GM21825 (cell line): Measurements from ENCODE around the gene DNAL1.
"Not testable (repeated sequence)": the region's sequence is repeated elsewhere in the genome, so short reads cannot be mapped to it uniquely, and the experiment has no call there.

ENCODE experiments used
- ATAC-seq: cut with Tn5 transposase; IDR thresholded peaks from one replicate; pipeline ENCODE4 v1.9.1; 2021; ENCODE audit warnings: mild to moderate bottlenecking, moderate library complexity; ENCODE audit not compliant: unreplicated experiment

DNAL1 gene

DNA sequence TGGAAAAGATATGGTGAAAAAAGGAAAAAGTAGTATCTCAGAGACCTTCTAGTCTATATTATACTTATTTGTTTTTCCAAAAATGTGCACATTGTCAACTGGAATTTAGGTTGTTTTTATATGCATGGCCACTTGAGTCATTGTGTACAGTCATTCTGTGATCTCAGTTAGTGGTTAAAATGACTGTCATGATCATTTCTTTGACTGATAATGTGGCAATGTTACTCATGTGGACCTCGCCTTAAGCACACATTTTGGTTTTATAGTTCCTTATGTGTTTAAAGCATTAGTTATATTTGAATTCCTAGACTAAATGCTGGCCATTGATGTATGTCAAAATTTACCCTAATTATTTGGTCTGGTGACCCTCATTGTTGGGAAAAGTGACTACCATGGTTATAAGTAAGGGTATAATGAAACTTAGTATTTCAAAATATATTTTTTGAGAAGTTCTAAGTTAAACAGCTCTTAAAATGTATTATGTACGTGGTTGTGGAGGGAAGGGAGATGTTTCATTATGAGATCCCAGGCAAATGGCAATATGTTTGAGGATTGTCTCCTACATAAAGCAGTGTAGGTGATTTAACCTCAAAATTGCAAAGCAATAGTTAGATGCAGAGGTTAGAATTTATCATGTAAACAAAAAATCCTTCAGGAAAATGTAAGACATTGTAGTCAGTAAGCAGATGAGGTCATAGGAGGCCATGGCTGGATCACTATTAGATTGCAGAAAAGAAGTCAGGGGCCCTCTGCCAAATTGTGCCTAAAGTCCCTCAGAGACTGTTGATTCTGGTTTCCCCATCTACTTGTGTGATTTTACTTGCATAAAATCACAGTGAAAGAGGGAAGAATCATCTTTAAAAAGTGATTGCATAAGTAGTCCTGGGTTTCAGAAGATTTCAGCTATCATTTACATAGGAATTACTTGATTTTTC is 51.9 kb downstream of the DNAL1 start:
- ATAC-seq = peak; percentile 71

- ATAC-seq = no peak
Measured at GRCh38 chr14:73700325-73700724, 55.5 kb downstream of the DNAL1 start.

- not testable (repeated sequence) for ATAC-seq
Measured at GRCh38 chr14:73708076-73708475, 63.3 kb downstream of the DNAL1 start.

GRCh38 chr14:73709904-73710469 is 65.2 kb downstream of the DNAL1 start:
- ATAC-seq = no peak

DNA sequence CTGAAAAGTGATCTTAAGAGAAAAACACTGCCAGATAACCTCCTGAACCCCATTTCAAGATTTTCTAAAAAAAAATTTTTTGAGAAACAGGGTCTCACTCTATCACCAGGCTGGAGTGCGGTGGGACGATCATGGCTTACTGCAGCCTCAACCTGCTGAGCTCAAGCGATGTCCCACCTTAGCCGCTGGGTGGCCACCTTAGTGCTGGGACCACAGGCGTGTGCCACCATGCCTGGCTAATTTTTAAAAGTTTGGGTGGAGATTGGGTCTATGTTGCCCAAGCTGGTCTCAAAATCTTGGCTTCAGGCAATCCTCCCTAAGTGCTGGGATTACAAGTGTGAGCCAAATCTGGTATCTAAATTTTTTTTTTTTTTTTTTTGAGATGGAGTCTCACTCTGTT is 66.0 kb downstream of the DNAL1 start:
- no peak for ATAC-seq

DNA sequence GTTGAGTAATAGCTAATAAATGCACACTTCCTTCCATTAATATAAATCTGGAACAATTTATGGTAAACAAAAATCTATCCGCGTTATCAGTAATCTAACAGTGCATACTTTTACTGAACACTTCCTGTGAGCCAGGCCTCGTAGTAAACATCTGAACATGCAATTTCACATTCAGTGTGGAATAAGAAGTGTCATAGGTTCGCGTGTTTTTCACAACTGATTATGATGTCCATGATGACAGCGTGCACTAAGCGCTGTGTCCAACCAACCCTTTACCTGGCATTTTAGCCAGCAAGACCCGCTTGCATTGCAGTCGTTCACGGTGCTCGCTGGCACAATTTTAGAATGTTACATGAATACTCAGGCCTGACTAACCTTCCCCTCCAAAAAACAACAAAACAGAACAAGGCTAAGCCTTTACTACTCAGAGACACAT is 67.3 kb downstream of the DNAL1 start:
- ATAC-seq = no peak

- peak; percentile 41 for ATAC-seq
Measured at GRCh38 chr14:73712540-73713180, 67.9 kb downstream of the DNAL1 start.

DNA sequence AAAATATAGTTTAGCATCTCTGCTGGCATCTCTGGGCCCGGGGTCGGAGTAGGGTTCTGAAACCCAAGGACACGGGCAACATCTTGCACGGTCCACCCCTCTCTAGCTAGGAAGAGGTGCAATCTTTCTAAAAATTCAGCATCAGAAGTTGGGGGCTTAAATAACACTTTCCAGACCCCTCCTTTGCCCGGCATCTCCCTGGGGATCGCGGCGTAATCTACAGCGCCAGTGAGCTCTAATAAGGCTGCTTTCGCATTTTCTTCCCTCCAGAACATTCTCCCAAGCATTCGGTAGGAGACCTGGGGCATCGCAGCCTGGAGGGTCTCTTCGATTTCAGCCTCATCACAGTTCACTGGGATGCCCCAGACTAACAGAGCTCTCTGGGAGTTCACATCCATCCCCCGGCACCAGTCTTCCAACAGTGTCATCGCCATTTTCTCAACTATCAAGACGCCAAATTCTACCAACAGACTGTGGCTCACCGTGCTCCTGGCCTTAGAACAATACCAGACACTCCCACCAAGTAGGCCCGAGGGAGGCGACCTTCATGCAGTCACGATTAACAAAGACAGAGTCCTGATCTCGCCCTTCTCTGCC is 68.5 kb downstream of the DNAL1 start:
- ATAC-seq = peak; percentile 12

DNA sequence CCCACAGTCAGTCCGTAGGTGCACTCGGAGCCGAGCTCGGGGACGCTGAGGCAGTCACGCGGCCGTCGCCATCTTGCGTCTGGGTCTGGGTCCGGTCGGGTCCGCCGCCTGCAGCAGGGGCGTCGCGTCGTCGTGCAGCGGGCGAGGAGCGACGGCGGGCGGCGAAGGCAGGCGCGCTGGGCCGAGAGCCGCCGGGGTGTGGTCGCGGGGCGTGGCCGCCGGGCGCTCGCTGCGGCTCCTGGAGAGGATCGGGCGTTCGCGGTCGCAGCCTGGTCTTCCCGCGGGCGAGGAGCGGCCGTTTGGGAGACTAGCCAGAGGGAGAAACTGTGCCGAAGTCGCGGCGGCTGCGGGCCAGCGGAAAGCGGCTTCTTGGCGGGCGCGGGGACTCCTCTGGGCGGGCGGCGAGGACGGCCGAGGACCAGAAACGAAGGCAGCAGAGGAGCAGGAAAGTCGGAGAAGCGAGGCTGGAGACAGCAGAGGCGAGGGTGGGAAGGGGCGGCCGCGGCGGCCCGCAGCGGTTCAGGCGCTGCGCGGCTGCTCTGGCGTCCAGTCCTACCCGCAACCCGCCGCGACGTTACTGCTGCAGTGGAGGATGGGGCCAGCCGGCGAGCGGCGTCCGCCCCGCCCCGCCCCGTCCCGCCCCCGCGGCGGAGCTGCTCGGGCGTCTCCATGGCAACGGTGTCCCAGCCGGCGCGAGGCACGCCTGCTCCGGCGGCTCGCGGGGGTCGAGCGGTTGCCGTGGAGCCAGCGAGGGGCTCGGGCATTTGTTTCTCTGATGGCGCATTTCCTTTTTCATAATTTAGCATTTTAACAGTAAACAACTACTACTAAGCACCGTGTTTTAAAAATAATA is 69.2 kb downstream of the DNAL1 start, which contains the start of gene PNMA1:
Gene PNMA1 (minus strand): TSS at position 582 of the 853 bp plus-strand sequence. CDS start 745 bp downstream, outside the sequence.
- ATAC-seq = peak; percentile 58

DNA sequence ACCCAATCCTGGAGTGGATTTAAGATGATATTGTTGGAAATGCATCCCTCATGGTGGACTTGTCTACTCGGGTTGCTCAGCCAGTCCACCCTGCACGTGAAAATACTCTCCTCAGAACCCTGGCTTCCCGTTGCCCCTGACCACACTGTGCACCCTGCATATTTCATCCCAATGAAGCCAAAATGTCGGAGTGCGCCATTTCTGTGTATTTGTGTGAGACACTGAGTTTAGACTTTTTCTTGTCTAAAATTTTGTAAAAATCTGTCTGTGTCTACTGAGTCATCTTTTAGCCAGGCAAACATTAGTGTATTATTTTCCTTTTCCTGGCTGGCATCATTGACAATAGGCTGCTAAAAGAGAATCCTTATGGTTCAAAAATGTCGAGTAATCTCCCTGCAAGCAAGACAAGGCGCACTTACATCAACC is 69.9 kb downstream of the DNAL1 start:
- ATAC-seq = no peak

DNA sequence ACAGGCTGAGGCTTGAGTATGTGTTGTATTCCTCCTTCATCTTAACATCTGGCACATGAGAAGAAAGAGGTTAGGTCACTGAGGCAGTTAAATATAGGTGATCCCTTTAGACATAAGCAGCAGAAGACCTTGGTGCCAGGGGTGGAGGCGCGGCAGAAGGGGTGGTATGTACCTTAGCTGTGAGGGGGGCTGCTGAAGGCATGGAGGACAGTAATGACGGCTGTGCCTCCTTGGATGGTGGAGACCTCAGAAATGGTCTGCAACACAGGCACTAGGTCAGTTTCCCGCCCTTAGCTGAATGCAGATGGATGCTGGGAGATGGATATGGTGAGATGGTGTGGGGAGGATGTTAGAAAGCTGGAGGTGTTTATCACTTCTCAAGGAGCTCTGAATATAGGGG is 70.9 kb downstream of the DNAL1 start:
- no peak for ATAC-seq

DNA sequence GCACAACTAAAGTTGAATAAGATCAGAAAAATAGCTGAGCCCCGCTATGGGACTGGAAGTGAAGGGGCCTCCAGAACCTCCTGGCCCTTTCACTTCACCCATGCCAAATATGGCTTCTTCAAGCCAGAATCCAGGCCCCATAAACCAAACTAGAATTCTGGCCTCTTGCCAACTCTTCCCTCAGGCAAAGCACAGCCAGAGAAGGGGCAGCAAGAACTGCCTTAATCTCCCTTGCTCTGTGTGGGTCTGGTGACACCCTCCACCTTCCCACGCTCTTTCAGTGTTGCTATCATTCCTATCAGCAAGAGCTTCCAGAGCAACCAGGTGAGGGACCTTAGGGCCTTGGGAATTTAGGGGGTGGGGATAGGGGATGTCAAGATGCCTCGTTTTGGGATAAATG is 72.5 kb downstream of the DNAL1 start:
- no peak for ATAC-seq

DNA sequence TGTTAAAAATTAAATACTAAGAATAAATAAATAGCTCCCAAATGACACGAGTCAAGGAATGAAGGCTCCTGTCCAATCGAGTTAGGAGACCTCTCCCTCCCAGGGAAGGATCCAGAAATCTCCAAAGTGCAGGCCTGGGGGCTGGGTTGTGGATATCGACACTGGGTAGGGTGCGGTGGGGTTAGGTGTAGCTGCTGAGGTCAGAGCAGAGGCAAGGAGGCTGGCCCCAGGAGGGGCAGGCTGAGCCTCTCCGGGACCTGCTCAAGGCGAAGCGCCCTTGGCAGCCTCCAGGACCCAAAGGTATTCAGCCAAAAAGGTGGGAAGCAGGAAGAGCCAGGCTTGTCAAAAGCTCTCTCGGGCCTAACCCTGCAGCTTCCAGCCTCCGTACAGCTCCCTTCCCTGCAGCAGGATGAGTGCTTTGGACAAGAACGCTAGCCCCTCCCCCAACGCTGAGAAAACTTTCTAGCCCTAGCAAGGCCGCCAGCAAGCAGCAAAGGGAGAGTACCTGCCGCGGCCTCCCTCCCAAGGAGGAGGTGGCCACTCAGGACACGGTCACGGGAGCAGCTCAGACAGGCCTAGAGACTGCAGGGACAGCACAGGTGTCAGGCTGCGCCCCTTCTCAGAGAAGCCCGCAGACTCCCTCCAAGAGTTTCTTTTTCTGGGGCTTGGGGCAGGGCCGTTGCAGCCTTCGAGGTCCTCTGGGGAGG is 73.1 kb downstream of the DNAL1 start:
- no peak for ATAC-seq

GRCh38 chr14:73718418-73719251 is 73.8 kb downstream of the DNAL1 start:
- ATAC-seq = no peak

DNA sequence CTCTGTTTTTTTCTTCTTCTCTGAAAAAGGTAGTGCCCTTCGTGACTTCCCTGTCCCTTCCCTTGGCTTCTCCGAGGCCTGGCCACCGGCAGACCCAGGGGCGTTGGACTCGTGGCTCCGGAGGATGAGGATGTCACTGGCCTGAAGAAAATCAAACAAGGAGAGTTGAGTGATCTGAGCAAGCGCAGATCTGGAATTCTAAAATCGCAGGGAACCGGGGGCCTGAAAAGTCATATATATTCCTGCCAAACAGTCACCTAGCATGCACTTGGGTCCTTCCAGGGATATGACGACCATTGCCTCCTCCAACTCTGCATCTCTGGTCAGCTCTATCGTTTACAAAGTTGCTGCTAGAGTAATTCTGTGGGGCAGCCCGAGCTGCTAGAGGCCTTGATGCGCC is 74.6 kb downstream of the DNAL1 start:
- ATAC-seq = no peak

DNA sequence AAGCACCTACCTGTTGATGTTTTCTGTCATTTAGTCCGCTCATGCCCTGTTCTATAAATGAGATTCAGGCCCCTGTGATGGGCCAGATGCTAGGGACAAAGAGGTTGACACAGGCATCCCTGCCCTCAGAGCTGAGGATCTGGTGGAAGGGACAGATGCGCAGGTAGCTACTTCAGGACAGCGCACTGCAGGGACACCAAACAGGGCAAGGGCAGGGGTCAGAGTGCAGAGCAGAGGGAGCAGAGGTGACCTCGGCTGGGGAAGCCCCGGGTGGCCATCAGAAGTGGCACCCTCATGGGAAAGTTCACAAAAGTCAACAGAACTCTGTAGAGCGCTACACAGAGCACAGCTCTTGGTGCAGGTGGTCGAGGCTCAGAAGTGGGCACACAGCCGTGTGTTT is 75.0 kb downstream of the DNAL1 start:
- ATAC-seq = no peak

- ATAC-seq = no peak
Measured at GRCh38 chr14:73720636-73721035, 75.8 kb downstream of the DNAL1 start.

GRCh38 chr14:73721101-73721821 is 76.5 kb downstream of the DNAL1 start:
- ATAC-seq = no peak
